ENCODE results near the gene LRRC47.
A peak's percentile ranks its signal among the peaks of the same experiment; 100 is the strongest.

LRRC47 gene

GRCh38 chr1:3745071-3745470 lies 51.2 kb downstream of the LRRC47 start:
- Histone ChIP-seq H3K27ac (ENCODE audit: low read depth, low read length) (no peak overlapping the region), H3K4me1 (ENCODE audit: control insufficient read depth, insufficient read depth, low read length) (peaks cover 19% of the 10 kb centered on the region), H3K4me3 (ENCODE audit: low read depth, low read length) (0 out of 2 replicates have a peak overlapping the region, but pooled peaks have one; percentile 3), H3K9ac (ENCODE audit: low read length) (no peak overlapping the region), H3K9me3 (ENCODE audit: control insufficient read depth, insufficient read depth, low read depth, low read length) (no peaks in the 10 kb centered on the region), H3K36me3 (ENCODE audit: control insufficient read depth, insufficient read depth, low read length) (peaks cover 36% of the 10 kb centered on the region), H3K27me3 (ENCODE audit: control insufficient read depth, insufficient read depth, low read length) (0 out of 2 replicates have a peak, but pooled peaks cover 3% of the 10 kb centered on the region)

GRCh38 chr1:3744646-3745045 lies 51.7 kb downstream of the LRRC47 start:
- peak overlapping the region; percentile 27; the same call in 1 of the 2 replicates for H3K4me3 ChIP-seq (ENCODE audit: low read depth, low read length)
- no peaks in the 10 kb centered on the region for H3K9me3 ChIP-seq (ENCODE audit: control insufficient read depth, insufficient read depth, low read depth, low read length)
- peaks cover 19% of the 10 kb centered on the region for H3K4me1 ChIP-seq (ENCODE audit: control insufficient read depth, insufficient read depth, low read length)
- no peak overlapping the region for H3K27ac ChIP-seq (ENCODE audit: low read depth, low read length)
- 0 out of 2 replicates have a peak, but pooled peaks cover 3% of the 10 kb centered on the region for H3K27me3 ChIP-seq (ENCODE audit: control insufficient read depth, insufficient read depth, low read length)
- peaks cover 40% of the 10 kb centered on the region for H3K36me3 ChIP-seq (ENCODE audit: control insufficient read depth, insufficient read depth, low read length)
- H3K9ac ChIP-seq (ENCODE audit: low read length), result no peak overlapping the region

GRCh38 chr1:3743826-3744225 lies 52.5 kb downstream of the LRRC47 start:
- Histone ChIP-seq H3K9me3 (ENCODE audit: control insufficient read depth, insufficient read depth, low read depth, low read length) (no peaks in the 10 kb centered on the region), H3K9ac (ENCODE audit: low read length) (no peak overlapping the region), H3K4me3 (ENCODE audit: low read depth, low read length) (no peak overlapping the region), H3K36me3 (ENCODE audit: control insufficient read depth, insufficient read depth, low read length) (peaks cover 48% of the 10 kb centered on the region), H3K4me1 (ENCODE audit: control insufficient read depth, insufficient read depth, low read length) (peaks cover 19% of the 10 kb centered on the region), H3K27me3 (ENCODE audit: control insufficient read depth, insufficient read depth, low read length) (no peaks in the 10 kb centered on the region), H3K27ac (ENCODE audit: low read depth, low read length) (no peak overlapping the region)

- H3K27me3 ChIP-seq (ENCODE audit: control insufficient read depth, insufficient read depth, low read length), result no peaks in the 10 kb centered on the region
- peaks cover 19% of the 10 kb centered on the region for H3K4me1 ChIP-seq (ENCODE audit: control insufficient read depth, insufficient read depth, low read length)
- H3K36me3 ChIP-seq (ENCODE audit: control insufficient read depth, insufficient read depth, low read length), result peaks cover 53% of the 10 kb centered on the region
- no peak overlapping the region for H3K27ac ChIP-seq (ENCODE audit: low read depth, low read length)
- no peak overlapping the region for H3K4me3 ChIP-seq (ENCODE audit: low read depth, low read length)
- H3K9ac ChIP-seq (ENCODE audit: low read length), result no peak overlapping the region
- no peaks in the 10 kb centered on the region for H3K9me3 ChIP-seq (ENCODE audit: control insufficient read depth, insufficient read depth, low read depth, low read length)
Measured at GRCh38 chr1:3743421-3743820, 52.9 kb downstream of the LRRC47 start.

GRCh38 chr1:3742439-3743298 lies 53.6 kb downstream of the LRRC47 start:
- Histone ChIP-seq H3K9ac (ENCODE audit: low read length) (no peak overlapping the region), H3K9me3 (ENCODE audit: control insufficient read depth, insufficient read depth, low read depth, low read length) (no peaks in the 10 kb centered on the region), H3K27me3 (ENCODE audit: control insufficient read depth, insufficient read depth, low read length) (no peaks in the 10 kb centered on the region), H3K27ac (ENCODE audit: low read depth, low read length) (no peak overlapping the region), H3K36me3 (ENCODE audit: control insufficient read depth, insufficient read depth, low read length) (peaks cover 60% of the 10 kb centered on the region), H3K4me3 (ENCODE audit: low read depth, low read length) (no peak overlapping the region), H3K4me1 (ENCODE audit: control insufficient read depth, insufficient read depth, low read length) (peaks cover 19% of the 10 kb centered on the region)

GRCh38 chr1:3741566-3742438 lies 54.5 kb downstream of the LRRC47 start:
- no peaks in the 10 kb centered on the region for H3K9me3 ChIP-seq (ENCODE audit: control insufficient read depth, insufficient read depth, low read depth, low read length)
- H3K4me3 ChIP-seq (ENCODE audit: low read depth, low read length), result no peak overlapping the region
- peaks cover 67% of the 10 kb centered on the region for H3K36me3 ChIP-seq (ENCODE audit: control insufficient read depth, insufficient read depth, low read length)
- no peak overlapping the region for H3K27ac ChIP-seq (ENCODE audit: low read depth, low read length)
- peaks cover 19% of the 10 kb centered on the region for H3K4me1 ChIP-seq (ENCODE audit: control insufficient read depth, insufficient read depth, low read length)
- H3K9ac ChIP-seq (ENCODE audit: low read length), result no peak overlapping the region
- no peaks in the 10 kb centered on the region for H3K27me3 ChIP-seq (ENCODE audit: control insufficient read depth, insufficient read depth, low read length)

DNA sequence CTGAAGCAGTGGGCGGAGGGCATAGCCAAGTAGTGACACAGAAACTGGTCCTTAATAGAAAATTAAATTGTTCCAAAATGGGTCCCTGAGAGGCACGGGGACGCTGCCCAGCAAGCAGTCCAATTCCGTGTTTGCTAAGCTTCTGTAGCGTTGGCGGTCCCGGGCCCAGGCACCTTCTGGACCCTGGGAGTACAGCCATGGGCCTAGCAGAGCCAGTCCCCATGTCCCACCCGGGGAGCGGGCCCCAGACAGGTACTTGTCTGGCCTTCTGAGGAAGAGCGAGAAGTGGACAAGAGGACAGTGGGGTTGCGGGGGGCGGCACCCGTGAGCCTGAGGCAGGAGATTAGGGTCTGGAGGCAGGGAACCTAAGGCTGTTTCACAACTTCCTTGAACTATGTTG lies 55.5 kb downstream of the LRRC47 start:
- H3K27ac ChIP-seq (ENCODE audit: low read depth, low read length), result no peak overlapping the region
- peaks cover 77% of the 10 kb centered on the region for H3K36me3 ChIP-seq (ENCODE audit: control insufficient read depth, insufficient read depth, low read length)
- H3K27me3 ChIP-seq (ENCODE audit: control insufficient read depth, insufficient read depth, low read length), result no peaks in the 10 kb centered on the region
- no peak overlapping the region for H3K4me3 ChIP-seq (ENCODE audit: low read depth, low read length)
- H3K9me3 ChIP-seq (ENCODE audit: control insufficient read depth, insufficient read depth, low read depth, low read length), result no peaks in the 10 kb centered on the region
- H3K9ac ChIP-seq (ENCODE audit: low read length), result no peak overlapping the region
- H3K4me1 ChIP-seq (ENCODE audit: control insufficient read depth, insufficient read depth, low read length), result peaks cover 13% of the 10 kb centered on the region

DNA sequence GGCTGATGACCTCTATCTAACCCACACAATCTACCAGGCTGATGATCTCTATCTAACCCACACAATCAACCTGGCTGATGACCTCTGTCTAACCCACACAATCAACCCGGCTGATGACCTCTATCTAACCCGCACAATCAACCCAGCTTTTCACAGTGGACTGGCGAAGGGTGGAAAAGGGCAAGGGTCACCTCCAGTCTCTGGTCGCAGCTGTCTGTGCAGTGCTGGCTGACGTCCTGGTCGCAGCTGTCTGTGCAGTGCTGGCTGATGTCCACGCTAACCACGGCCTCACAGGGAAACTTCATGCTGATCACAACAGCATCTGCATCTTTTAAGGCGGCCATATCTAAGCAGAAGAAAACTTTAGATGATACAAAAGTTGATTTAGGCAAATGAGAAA lies 56.3 kb downstream of the LRRC47 start:
- Histone ChIP-seq H3K27ac (ENCODE audit: low read depth, low read length) (no peak overlapping the region), H3K9ac (ENCODE audit: low read length) (no peak overlapping the region), H3K9me3 (ENCODE audit: control insufficient read depth, insufficient read depth, low read depth, low read length) (no peaks in the 10 kb centered on the region), H3K27me3 (ENCODE audit: control insufficient read depth, insufficient read depth, low read length) (no peaks in the 10 kb centered on the region), H3K36me3 (ENCODE audit: control insufficient read depth, insufficient read depth, low read length) (peaks cover 77% of the 10 kb centered on the region), H3K4me1 (ENCODE audit: control insufficient read depth, insufficient read depth, low read length) (peaks cover 6% of the 10 kb centered on the region; the same call in 1 of the 2 replicates), H3K4me3 (ENCODE audit: low read depth, low read length) (no peak overlapping the region)

DNA sequence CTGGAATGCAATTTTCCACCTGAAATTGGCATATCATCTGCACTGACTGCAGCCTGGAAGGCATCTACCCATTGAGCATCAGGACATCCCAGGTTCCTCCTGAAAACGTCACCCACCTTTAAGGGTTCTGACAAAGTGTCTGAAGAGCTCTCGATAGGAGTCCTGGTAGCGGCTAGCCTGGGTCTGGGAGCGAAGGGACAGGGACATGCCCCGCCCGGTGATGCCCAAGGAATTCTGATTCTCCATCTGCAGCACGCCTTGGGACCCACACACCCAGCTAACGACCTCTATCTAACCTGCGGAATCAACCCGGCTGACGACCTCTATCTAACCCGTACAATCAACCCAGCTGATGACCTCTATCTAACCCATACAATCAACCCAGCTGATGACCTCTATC lies 57.4 kb downstream of the LRRC47 start:
- H3K4me1 ChIP-seq (ENCODE audit: control insufficient read depth, insufficient read depth, low read length), result peaks cover 3% of the 10 kb centered on the region; the same call in 1 of the 2 replicates
- no peaks in the 10 kb centered on the region for H3K9me3 ChIP-seq (ENCODE audit: control insufficient read depth, insufficient read depth, low read depth, low read length)
- peaks cover 77% of the 10 kb centered on the region for H3K36me3 ChIP-seq (ENCODE audit: control insufficient read depth, insufficient read depth, low read length)
- H3K27me3 ChIP-seq (ENCODE audit: control insufficient read depth, insufficient read depth, low read length), result no peaks in the 10 kb centered on the region
- no peak overlapping the region for H3K4me3 ChIP-seq (ENCODE audit: low read depth, low read length)
- H3K27ac ChIP-seq (ENCODE audit: low read depth, low read length), result no peak overlapping the region
- no peak overlapping the region for H3K9ac ChIP-seq (ENCODE audit: low read length)

GRCh38 chr1:3736708-3737107 lies 59.6 kb downstream of the LRRC47 start:
- Histone ChIP-seq H3K4me3 (ENCODE audit: low read depth, low read length) (no peak overlapping the region), H3K9me3 (ENCODE audit: control insufficient read depth, insufficient read depth, low read depth, low read length) (no peaks in the 10 kb centered on the region), H3K27me3 (ENCODE audit: control insufficient read depth, insufficient read depth, low read length) (no peaks in the 10 kb centered on the region), H3K27ac (ENCODE audit: low read depth, low read length) (no peak overlapping the region), H3K9ac (ENCODE audit: low read length) (no peak overlapping the region), H3K36me3 (ENCODE audit: control insufficient read depth, insufficient read depth, low read length) (peaks cover 61% of the 10 kb centered on the region), H3K4me1 (ENCODE audit: control insufficient read depth, insufficient read depth, low read length) (peaks cover 13% of the 10 kb centered on the region; the same call in 1 of the 2 replicates)

DNA sequence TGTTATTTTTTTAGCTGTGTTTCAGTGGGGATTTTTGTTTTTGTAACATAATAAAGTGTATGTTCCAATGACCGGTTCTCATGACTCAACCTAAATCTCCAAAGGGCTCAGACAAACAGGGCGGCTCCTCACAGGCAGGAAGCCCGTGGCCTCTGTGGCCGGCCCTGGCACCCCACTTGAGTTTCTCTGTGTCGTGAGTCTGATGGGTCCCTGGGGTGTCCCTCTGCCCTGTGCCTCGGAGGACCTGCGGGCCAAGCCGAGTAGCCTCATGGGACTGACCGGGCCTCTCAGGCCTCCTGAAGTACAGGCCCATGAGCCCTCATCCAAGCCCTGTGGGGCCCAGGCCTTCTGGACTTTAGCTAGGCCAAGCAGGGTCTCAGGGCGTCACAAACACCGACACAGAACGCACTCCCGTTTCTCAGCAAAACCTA lies 60.2 kb downstream of the LRRC47 start:
- no peak overlapping the region for H3K9ac ChIP-seq (ENCODE audit: low read length)
- H3K9me3 ChIP-seq (ENCODE audit: control insufficient read depth, insufficient read depth, low read depth, low read length), result no peaks in the 10 kb centered on the region
- H3K27ac ChIP-seq (ENCODE audit: low read depth, low read length), result no peak overlapping the region
- H3K4me1 ChIP-seq (ENCODE audit: control insufficient read depth, insufficient read depth, low read length), result peaks cover 13% of the 10 kb centered on the region; the same call in 1 of the 2 replicates
- no peaks in the 10 kb centered on the region for H3K27me3 ChIP-seq (ENCODE audit: control insufficient read depth, insufficient read depth, low read length)
- no peak overlapping the region for H3K4me3 ChIP-seq (ENCODE audit: low read depth, low read length)
- H3K36me3 ChIP-seq (ENCODE audit: control insufficient read depth, insufficient read depth, low read length), result peaks cover 56% of the 10 kb centered on the region
